H9 (cell line): ENCODE measurements around the gene CTNNA3. TPM values are rescaled to one million over a fixed set of nuclear protein-coding genes. Genes with fewer than 3 reads are reported as not detected.

Source experiments
- DNase-seq: peaks from one replicate; pipeline ENCODE4 v3.0.0-alpha.2; 2017
- H2AFZ ChIP-seq: one replicate; pipeline ENCODE4 v1.6.1; 2013; ENCODE audit warnings: mild to moderate bottlenecking, low read length, control low read depth, moderate library complexity
- H2AK5ac ChIP-seq: 2 replicates; pipeline ENCODE4 v1.6.1; 2013; ENCODE audit warnings: low read length, control low read depth, mixed read lengths; ENCODE audit not compliant: insufficient read length
- H2BK120ac ChIP-seq: one replicate; pipeline ENCODE4 v1.6.1; 2013; ENCODE audit warnings: low read depth, mild to moderate bottlenecking, low read length, control low read depth, inconsistent platforms; ENCODE audit not compliant: poor library complexity, severe bottlenecking
- H2BK12ac ChIP-seq: 2 replicates; pipeline ENCODE4 v1.6.1; 2013; ENCODE audit warnings: low read length, control low read depth, mixed read lengths, low read depth; ENCODE audit not compliant: insufficient read length
- H2BK15ac ChIP-seq: 2 replicates; pipeline ENCODE4 v1.6.1; 2013; ENCODE audit warnings: low read depth, low read length, control low read depth
- H2BK20ac ChIP-seq: one replicate; pipeline ENCODE4 v1.6.1; 2013; ENCODE audit warnings: low read depth, mild to moderate bottlenecking, low read length, control low read depth, inconsistent platforms; ENCODE audit not compliant: poor library complexity, severe bottlenecking
- H2BK5ac ChIP-seq: 2 replicates; pipeline ENCODE4 v1.6.1; 2013; ENCODE audit warnings: low read length, control low read depth, mixed read lengths; ENCODE audit not compliant: insufficient read length
- H3K14ac ChIP-seq: 2 replicates; pipeline ENCODE4 v1.6.1; 2013; ENCODE audit warnings: low read length, control low read depth; ENCODE audit not compliant: insufficient read depth
- H3K18ac ChIP-seq: 2 replicates; pipeline ENCODE4 v1.6.1; 2013; ENCODE audit warnings: low read depth, mild to moderate bottlenecking, mixed read lengths, low read length, control low read depth; ENCODE audit not compliant: insufficient read length
- H3K23ac ChIP-seq: 2 replicates; pipeline ENCODE4 v1.6.1; 2013; ENCODE audit warnings: low read length, control low read depth, mixed read lengths, low read depth; ENCODE audit not compliant: insufficient read length
- H3K23me2 ChIP-seq: 2 replicates; pipeline ENCODE4 v1.6.1; 2013; ENCODE audit warnings: low read depth, mild to moderate bottlenecking, mixed read lengths, low read length, control low read depth; ENCODE audit not compliant: insufficient read length, poor library complexity, severe bottlenecking
- H3K27ac ChIP-seq: 2 replicates; pipeline ENCODE4 v1.5.1; 2013; ENCODE audit warnings: low read length, control low read depth, mixed read lengths, low read depth; ENCODE audit not compliant: insufficient read length
- H3K27me3 ChIP-seq: 2 replicates; pipeline ENCODE4 v1.6.1; 2013; ENCODE audit warnings: low read length, control low read depth, inconsistent platforms; ENCODE audit not compliant: insufficient read depth
- H3K4ac ChIP-seq: 2 replicates; pipeline ENCODE4 v1.6.1; 2013; ENCODE audit warnings: low read depth, mild to moderate bottlenecking, control low read depth, inconsistent platforms, low read length, moderate library complexity
- H3K4me1 ChIP-seq: 2 replicates; pipeline ENCODE4 v1.6.1; 2013; ENCODE audit warnings: low read length, control low read depth, inconsistent platforms; ENCODE audit not compliant: insufficient read depth
- H3K4me2 ChIP-seq: 2 replicates; pipeline ENCODE4 v1.6.1; 2013; ENCODE audit warnings: low read length, control low read depth, mixed read lengths; ENCODE audit not compliant: insufficient read length, insufficient read depth
- H3K56ac ChIP-seq: 2 replicates; pipeline ENCODE4 v1.6.1; 2013; ENCODE audit warnings: low read depth, mild to moderate bottlenecking, mixed read lengths, low read length, control low read depth; ENCODE audit not compliant: insufficient read length
- H3K79me1 ChIP-seq: 2 replicates; pipeline ENCODE4 v1.6.1; 2013; ENCODE audit warnings: low read depth, mild to moderate bottlenecking, moderate library complexity, low read length, control low read depth, inconsistent platforms; ENCODE audit not compliant: insufficient read depth, poor library complexity, severe bottlenecking
- H3K79me2 ChIP-seq: 2 replicates; pipeline ENCODE4 v1.6.1; 2013; ENCODE audit warnings: low read length, control low read depth, inconsistent platforms; ENCODE audit not compliant: insufficient read depth
- H3K9ac ChIP-seq: 2 replicates; pipeline ENCODE4 v1.6.1; 2013; ENCODE audit warnings: low read length, control low read depth, mixed read lengths; ENCODE audit not compliant: insufficient read length; ENCODE audit errors: extremely low read depth
- H3K9me3 ChIP-seq: one replicate; pipeline ENCODE4 v1.6.1; 2013; ENCODE audit warnings: low read depth, low read length, inconsistent platforms; ENCODE audit not compliant: control insufficient read depth
- H3T11ph ChIP-seq: one replicate; pipeline ENCODE4 v1.6.1; 2013; ENCODE audit warnings: mild to moderate bottlenecking, low read length, control low read depth, inconsistent platforms
- H4K20me1 ChIP-seq: one replicate; pipeline ENCODE4 v1.6.1; 2013; ENCODE audit not compliant: control insufficient read depth, insufficient read length, insufficient read depth
- H4K5ac ChIP-seq: 2 replicates; pipeline ENCODE4 v1.6.1; 2013; ENCODE audit warnings: low read depth, mild to moderate bottlenecking, mixed read lengths, low read length, control low read depth; ENCODE audit not compliant: insufficient read length
- H4K8ac ChIP-seq: replicated peaks from 2 replicates; pipeline ENCODE4 v1.6.1; 2013; ENCODE audit warnings: low read length, control low read depth, mixed read lengths, low read depth; ENCODE audit not compliant: insufficient read length
- H4K91ac ChIP-seq: 2 replicates; pipeline ENCODE4 v1.6.1; 2013; ENCODE audit warnings: low read depth, mild to moderate bottlenecking, moderate library complexity, mixed read lengths, low read length, control low read depth; ENCODE audit not compliant: insufficient read length
- H3K27ac Mint-ChIP-seq, 3 experiments: 2 replicates in 2 of 3; 3 replicates in 1 of 3; pipeline ENCODE4 v1.8.0; 2020 to 2021; ENCODE audit warnings: mixed read lengths in 3 of 3, mild to moderate bottlenecking in 1 of 3, moderate library complexity in 1 of 3
- H3K27me3 Mint-ChIP-seq: 2 replicates; pipeline ENCODE4 v1.8.0; 2021; ENCODE audit warnings: low read depth, mild to moderate bottlenecking, moderate library complexity, mixed read lengths
- H3K36me3 Mint-ChIP-seq, 3 experiments: 2 replicates in 2 of 3; 3 replicates in 1 of 3; pipeline ENCODE4 v1.8.0; 2020 to 2021; ENCODE audit warnings: low read depth in 3 of 3, mixed read lengths in 3 of 3; ENCODE audit not compliant: insufficient read depth in 1 of 3
- H3K4me1 Mint-ChIP-seq, 2 experiments: 2 replicates each; pipeline ENCODE4 v1.8.0; 2020; ENCODE audit warnings: mixed read lengths in 2 of 2
- H3K4me3 Mint-ChIP-seq, 2 experiments: 2 replicates in 1 of 2; 3 replicates in 1 of 2; pipeline ENCODE4 v1.8.0; 2020 to 2021; ENCODE audit warnings: mild to moderate bottlenecking in 2 of 2, mixed read lengths in 2 of 2, moderate library complexity in 1 of 2
- H3K9me3 Mint-ChIP-seq, 2 experiments: 2 replicates in 1 of 2; 3 replicates in 1 of 2; pipeline ENCODE4 v1.8.0; 2020; ENCODE audit warnings: mild to moderate bottlenecking in 2 of 2, mixed read lengths in 2 of 2, moderate library complexity in 1 of 2
- CTCF ChIP-seq: fragments of 200-600 bp; sonication (generic); conservative IDR thresholded peaks from 3 replicates; pipeline ENCODE4 v1.8.0; 2021; ENCODE audit warnings: antibody characterized with exemption, mild to moderate bottlenecking
- WGBS: extraction: QIAGEN DNeasy Blood & Tissue Kit; methylation state at CpG from one replicate; pipeline ENCODE4 v1.1.7; 2013; ENCODE audit warnings: missing lambda C conversion rate, low lambda C conversion rate, mixed read lengths; ENCODE audit not compliant: insufficient read length; ENCODE audit errors: extremely low coverage; 5-methylcytosine and 5-hydroxymethylcytosine counted together
- total RNA-seq: library from RNA; stranded (reverse); gene quantifications from 2 replicates; pipeline ENCODE4 v1.2.1, GENCODE V29; 2021

Gene CTNNA3
- total RNA-seq, 1 experiment from 2014 or later: 3.3 TPM

GRCh38 chr10:67669978-67670377 is 26.0 kb downstream of the CTNNA3 start:
- Histone ChIP-seq H3K56ac (no peak overlapping the region), H3K79me2 (no peaks in the 10 kb centered on the region), H3K18ac (no peak overlapping the region), H3K79me1 (no peaks in the 10 kb centered on the region), H4K91ac (no peak overlapping the region), H2BK12ac (no peak overlapping the region), H3K4me1 (no peaks in the 10 kb centered on the region), H3K4ac (no peak overlapping the region), H2BK5ac (no peak overlapping the region), H3K14ac (no peak overlapping the region), H3K23ac (no peak overlapping the region), H3T11ph (no peak overlapping the region), H2BK20ac (no peak overlapping the region), H2BK120ac (no peak overlapping the region), H4K20me1 (no peaks in the 10 kb centered on the region), H3K4me2 (no peak overlapping the region), H3K23me2 (no peaks in the 10 kb centered on the region), H2BK15ac (no peak overlapping the region), H4K8ac (no peak overlapping the region), H2AK5ac (no peak overlapping the region), H3K9ac (no peak overlapping the region), H2AFZ (no peak overlapping the region), H3K27ac (no peak overlapping the region), H4K5ac (no peak overlapping the region), H3K9me3 (no peaks in the 10 kb centered on the region), H3K27me3 (no peaks in the 10 kb centered on the region)
- no CpG with 5 or more reads among the region's 1 CpG for WGBS
- H3K27ac Mint-ChIP-seq: no peak overlapping the region
- no peaks in the 10 kb centered on the region for H3K9me3 Mint-ChIP-seq
- no peaks in the 10 kb centered on the region for H3K36me3 Mint-ChIP-seq
- TF ChIP-seq CTCF: no peak
- H3K4me3 Mint-ChIP-seq: no peak overlapping the region
- H3K4me1 Mint-ChIP-seq: peaks cover 5 to 10% of the 10 kb centered on the region in 2 experiments; a peak in 3 of 4 replicates
- no peaks in the 10 kb centered on the region for H3K27me3 Mint-ChIP-seq
- no peak for DNase-seq
